ENCODE results near the gene TMEM240. TPM values are rescaled to one million over a fixed set of nuclear protein-coding genes. Genes with fewer than 3 reads are reported as not detected.

TMEM240 gene
- total RNA-seq, 1 experiment from 2014 or later, result 8.0 TPM

- Mint-ChIP-seq H3K9me3 (no peaks in the 10 kb centered on the region), H3K27me3 (ENCODE audit: low read depth) (no peaks in the 10 kb centered on the region; the same call in 1 of the 2 replicates), H3K4me1 (no peaks in the 10 kb centered on the region), H3K4me3 (no peak overlapping the region), H3K27ac (peak overlapping the region; percentile 45; the same call in 1 of the 2 replicates), H3K36me3 (peaks cover 4% of the 10 kb centered on the region; the same call in 1 of the 2 replicates)
- ChIA-PET POLR2A (no interaction called here), CTCF (interaction anchor here (0.8 kb wide), 1 partner anchor 13 kb away, joined by 4 read pairs; no protein-coding TSS in a partner anchor)
- DNase-seq (ENCODE audit: low spot score) (no peak), ATAC-seq (no peak)
- TF ChIP-seq TCF7 (CRISPR knock-in tag; IDR thresholded peaks at IDR 0.05; ENCODE audit: low read depth) (no peak), PRDM15 (CRISPR knock-in tag; IDR thresholded peaks at IDR 0.05) (no peak), HMGA2 (CRISPR knock-in tag; IDR thresholded peaks at IDR 0.05) (no peak), SMAD3 (CRISPR knock-in tag; IDR thresholded peaks at IDR 0.05; ENCODE audit: borderline replicate concordance) (no peak), FOXJ3 (CRISPR knock-in tag; IDR thresholded peaks at IDR 0.05; ENCODE audit: borderline replicate concordance) (no peak), NFE2L1 (CRISPR knock-in tag; IDR thresholded peaks at IDR 0.05) (no peak), ATF6 (CRISPR knock-in tag; IDR thresholded peaks at IDR 0.05) (no peak), USF1 (CRISPR knock-in tag; IDR thresholded peaks at IDR 0.05) (no peak), SOX15 (CRISPR knock-in tag; IDR thresholded peaks at IDR 0.05) (no peak), JUN (CRISPR knock-in tag; IDR thresholded peaks at IDR 0.05) (no peak), KAT7 (CRISPR knock-in tag; IDR thresholded peaks at IDR 0.05; ENCODE audit: borderline replicate concordance) (no peak), AFF4 (CRISPR knock-in tag; IDR thresholded peaks at IDR 0.05; ENCODE audit: borderline replicate concordance) (no peak)
These were observed 13.5 kb upstream of the TMEM240 start for GRCh38 chr1:1553821-1554494.

GRCh38 chr1:1552263-1552639 is 11.8 kb upstream of the TMEM240 start:
- Mint-ChIP-seq H3K36me3 (peaks cover 4% of the 10 kb centered on the region; the same call in 1 of the 2 replicates), H3K27ac (peak overlapping the region; percentile 32; the same call in 1 of the 2 replicates), H3K4me3 (no peak overlapping the region), H3K4me1 (no peaks in the 10 kb centered on the region), H3K27me3 (ENCODE audit: low read depth) (no peaks in the 10 kb centered on the region; the same call in 1 of the 2 replicates), H3K9me3 (no peaks in the 10 kb centered on the region)
- ATAC-seq, result no peak
- DNase-seq (ENCODE audit: low spot score), result no peak
- ChIA-PET POLR2A (no interaction called here), CTCF (interaction anchor here (0.7 to 1.4 kb wide), 2 partner anchors 16 to 77 kb away, joined by 3 read pairs; no protein-coding TSS in a partner anchor)
- TF ChIP-seq FOXP4 (CRISPR knock-in tag; IDR thresholded peaks at IDR 0.05), result no peak
- TF ChIP-seq RELA (CRISPR knock-in tag; IDR thresholded peaks at IDR 0.05; ENCODE audit: borderline replicate concordance), result no peak
- no peak for TF ChIP-seq ATF3 (CRISPR knock-in tag; conservative IDR thresholded peaks at IDR 0.05)
- no peak for TF ChIP-seq ZBTB43 (CRISPR knock-in tag; IDR thresholded peaks at IDR 0.05)
- no peak for TF ChIP-seq ETV6 (CRISPR knock-in tag; IDR thresholded peaks at IDR 0.05)
- no peak for TF ChIP-seq SMAD3 (CRISPR knock-in tag; IDR thresholded peaks at IDR 0.05; ENCODE audit: borderline replicate concordance)
- TF ChIP-seq SP1 (CRISPR knock-in tag; conservative IDR thresholded peaks at IDR 0.05), result no peak
- no peak for TF ChIP-seq NR3C1 (CRISPR knock-in tag; conservative IDR thresholded peaks at IDR 0.05; ENCODE audit: low read depth)
